HG03460 (cell line): ENCODE results near the gene ARIH1.

ENCODE experiments used
- ATAC-seq: cut with Tn5 transposase; IDR thresholded peaks from one replicate; pipeline ENCODE4 v1.9.1; 2021; ENCODE audit not compliant: unreplicated experiment

The ARIH1 gene

GRCh38 chr15:72486144-72486543 is 12.0 kb downstream of the ARIH1 start:
- ATAC-seq, result no peak

- no peak for ATAC-seq
Measured at GRCh38 chr15:72487070-72487797, 13.1 kb downstream of the ARIH1 start.

- ATAC-seq, result no peak
Measured at GRCh38 chr15:72488558-72488957, 14.4 kb downstream of the ARIH1 start.

- ATAC-seq, result no peak
Measured at GRCh38 chr15:72489943-72490554, 15.9 kb downstream of the ARIH1 start.

- ATAC-seq, result no peak
Measured at GRCh38 chr15:72491768-72492167, 17.6 kb downstream of the ARIH1 start.

- ATAC-seq, result no peak
Measured at GRCh38 chr15:72492733-72493132, 18.6 kb downstream of the ARIH1 start.

- ATAC-seq, result no peak
Measured at GRCh38 chr15:72493220-72493619, 19.1 kb downstream of the ARIH1 start.

GRCh38 chr15:72495007-72495406 is 20.9 kb downstream of the ARIH1 start:
- no peak for ATAC-seq

- ATAC-seq, result no peak
Measured at GRCh38 chr15:72496783-72497182, 22.7 kb downstream of the ARIH1 start.

- ATAC-seq, result no peak
Measured at GRCh38 chr15:72497402-72497801, 23.3 kb downstream of the ARIH1 start.

- no peak for ATAC-seq
Measured at GRCh38 chr15:72502220-72502809, 28.2 kb downstream of the ARIH1 start.

- no peak for ATAC-seq
Measured at GRCh38 chr15:72503147-72503546, 29.0 kb downstream of the ARIH1 start.

GRCh38 chr15:72507402-72508092 is 33.4 kb downstream of the ARIH1 start:
- no peak for ATAC-seq

- ATAC-seq, result no peak
Measured at GRCh38 chr15:72509484-72509883, 35.4 kb downstream of the ARIH1 start.

- no peak for ATAC-seq
Measured at GRCh38 chr15:72511536-72511935, 37.4 kb downstream of the ARIH1 start.

GRCh38 chr15:72515591-72516389 is 41.7 kb downstream of the ARIH1 start:
- no peak for ATAC-seq

GRCh38 chr15:72516777-72517176 is 42.6 kb downstream of the ARIH1 start:
- no peak for ATAC-seq

- no peak for ATAC-seq
Measured at GRCh38 chr15:72521682-72522081, 47.6 kb downstream of the ARIH1 start.

GRCh38 chr15:72532991-72533601 is 59.0 kb downstream of the ARIH1 start:
- ATAC-seq, result no peak

- no peak for ATAC-seq
Measured at GRCh38 chr15:72534523-72534922, 60.4 kb downstream of the ARIH1 start.

GRCh38 chr15:72535911-72536310 is 61.8 kb downstream of the ARIH1 start:
- no peak for ATAC-seq
